ENCODE measurements around the gene KLF1.

KLF1 gene

GRCh38 chr19:12838886-12839756 is 47.9 kb downstream of the KLF1 start:
- CTCF ChIA-PET, result interaction anchor here (0.7 to 1.0 kb wide), 3 partner anchors 8 to 60 kb away, joined by 4 to 13 read pairs (median 5); no protein-coding TSS in a partner anchor
- H3K9me3 ChIP-seq (ENCODE audit: control insufficient read depth, insufficient read depth, low read depth, low read length), result no peaks in the 10 kb centered on the region
- no peaks in the 10 kb centered on the region for H3K36me3 ChIP-seq (ENCODE audit: control insufficient read depth in 2 of 2, insufficient read depth in 1 of 2, low read length in 2 of 2)
- H3K4me3 ChIP-seq (ENCODE audit: low read depth, low read length), result peak overlapping the region; percentile 49
- H3K27ac ChIP-seq (ENCODE audit: extremely low read depth, low read depth, low read length), result no peak overlapping the region
- no peaks in the 10 kb centered on the region for H3K4me1 ChIP-seq (ENCODE audit: control insufficient read depth, insufficient read depth, low read length)
- POLR2A ChIA-PET, result no interaction called here
- TF ChIP-seq GLIS2 (tag by site-specific recombination; IDR thresholded peaks at IDR 0.05) (no peak), ZNF654 (tag by site-specific recombination; IDR thresholded peaks at IDR 0.05; ENCODE audit: low read depth) (no peak), ZNF404 (tag by site-specific recombination; IDR thresholded peaks at IDR 0.05) (no peak), KLF1 (tag by site-specific recombination; IDR thresholded peaks at IDR 0.05) (no peak), ZNF335 (tag by site-specific recombination; conservative IDR thresholded peaks at IDR 0.05) (peak; percentile 61), ZNF843 (tag by site-specific recombination; IDR thresholded peaks at IDR 0.05) (no peak), ZNF777 (tag by site-specific recombination; IDR thresholded peaks at IDR 0.05; ENCODE audit: borderline replicate concordance) (no peak), INSM2 (tag by site-specific recombination; IDR thresholded peaks at IDR 0.05) (no peak; the same call in 1 of the 2 replicates), ZNF544 (tag by site-specific recombination; IDR thresholded peaks at IDR 0.05) (no peak), ZNF768 (tag by site-specific recombination; IDR thresholded peaks at IDR 0.05) (no peak), ZNF747 (tag by site-specific recombination; IDR thresholded peaks at IDR 0.05) (no peak), REPIN1 (tag by site-specific recombination; IDR thresholded peaks at IDR 0.05; ENCODE audit: low read depth) (no peak), EGR2 (tag by site-specific recombination; IDR thresholded peaks at IDR 0.05; ENCODE audit: low read depth) (no peak), HOXA7 (CRISPR knock-in tag; IDR thresholded peaks at IDR 0.05; ENCODE audit: borderline replicate concordance) (no peak), ZNF514 (tag by site-specific recombination; IDR thresholded peaks at IDR 0.05) (no peak), ZNF16 (tag by site-specific recombination; IDR thresholded peaks at IDR 0.05; ENCODE audit: low read depth) (no peak), ZNF398 (tag by site-specific recombination; IDR thresholded peaks at IDR 0.05) (peak; percentile 94), PRDM4 (tag by site-specific recombination; IDR thresholded peaks at IDR 0.05) (no peak), YY1 (tag by site-specific recombination; IDR thresholded peaks at IDR 0.05) (no peak), BCL11A (tag by site-specific recombination; IDR thresholded peaks at IDR 0.05; ENCODE audit: low read depth) (no peak), SP7 (tag by site-specific recombination; IDR thresholded peaks at IDR 0.05) (0 out of 2 replicates have a peak, but pooled peaks have one; percentile 4), ZBTB21 (tag by site-specific recombination; IDR thresholded peaks at IDR 0.05) (peak; percentile 67; the same call in 1 of the 2 replicates), ZNF221 (tag by site-specific recombination; IDR thresholded peaks at IDR 0.05; ENCODE audit: borderline replicate concordance) (no peak), ZNF426 (tag by site-specific recombination; IDR thresholded peaks at IDR 0.05) (no peak), ZEB2 (tag by site-specific recombination; IDR thresholded peaks at IDR 0.05) (0 out of 2 replicates have a peak, but pooled peaks have one; percentile 13), ZNF202 (tag by site-specific recombination; IDR thresholded peaks at IDR 0.05; ENCODE audit: borderline replicate concordance) (no peak), ZNF707 (tag by site-specific recombination; IDR thresholded peaks at IDR 0.05) (no peak), ZNF629 (tag by site-specific recombination; IDR thresholded peaks at IDR 0.05) (peak; percentile 82), ZNF561 (tag by site-specific recombination; IDR thresholded peaks at IDR 0.05; ENCODE audit: borderline replicate concordance) (no peak), HOXD13 (CRISPR knock-in tag; IDR thresholded peaks at IDR 0.05; ENCODE audit: borderline replicate concordance) (no peak), ZNF596 (tag by site-specific recombination; IDR thresholded peaks at IDR 0.05) (no peak), ZNF677 (tag by site-specific recombination; IDR thresholded peaks at IDR 0.05) (no peak), ZNF560 (tag by site-specific recombination; IDR thresholded peaks at IDR 0.05; ENCODE audit: borderline replicate concordance) (no peak), ZFP3 (tag by site-specific recombination; IDR thresholded peaks at IDR 0.05; ENCODE audit: low read depth) (no peak)

All from HEK293 (cell line).